Heart left ventricle (tissue), 13 donors: ENCODE measurements around the gene NDOR1.

ENCODE experiments used
- CTCF ChIP-seq, 12 donors: fragments of 200-600 bp; sonication (generic) in 4 of 12; IDR thresholded peaks; one replicate each; pipeline versions ENCODE4 v1.5.0 to v1.8.0; 2018 to 2022; ENCODE audit warnings: antibody characterized with exemption in 12 of 12, mild to moderate bottlenecking in 5 of 12
- POLR2A ChIP-seq, 2 donors: fragments of 450-650 bp; IDR thresholded peaks; one replicate each; pipeline ENCODE4 v1.6.1; 2017; ENCODE audit warnings: antibody characterized with exemption in 2 of 2, mild to moderate bottlenecking in 2 of 2, moderate library complexity in 2 of 2
- donor health status: ischemic (EF 13 %, LVEDD 7.1; RV severe dilation, severe dysfunction).
- donor health status: DM: no; HTN: yes; CAD: no.
- donor health status: DM: no; HTN: no; CAD: no.
- donor health status: ischemic (EF 25% LVEDD 6.9; RV normal size, moderate dysfunction).
- donor health status: ischemic (EF 25% LVEDD 5.7; RV mildly dilated, moderate dysfunction).
- donor health status: ischemic (EF 35%, LVEDD 5.7; RV mildly dilated, moderate dysfunction).
- donor health status: nonischemic (EF 11% LVEDD 7.7; RV severe dilation, severe dysfunction).
- donor health status: DM: yes; HTN: yes; CAD: no.
- donor health status: PGD.
- donor health status: ischemic (EF 29% LVEDD 5.4; RV normal size, mild dysfunction).
- donor health status: nonischemic (EF 23%, LVEDD 6.1; RV moderate dilation, normal function).

GRCh38 chr9:137234758-137235423, 29.4 kb downstream of the NDOR1 start:
- TF ChIP-seq CTCF (IDR thresholded peaks at IDR 0.05) (no peak), POLR2A (IDR thresholded peaks at IDR 0.05) (no peak)
